NB4 (cell line): ENCODE measurements around the gene PTGES3L.
A peak's percentile ranks its signal among the peaks of the same experiment; 100 is the strongest.

Experiments used
- DNase-seq: peaks from one replicate; pipeline ENCODE4 v3.0.0; 2010; ENCODE audit warnings: low read depth
- H3K4me3 ChIP-seq: one replicate; pipeline ENCODE4 v1.5.1; 2011; ENCODE audit warnings: mild to moderate bottlenecking, low read depth, low read length, moderate library complexity
- MYC ChIP-seq: IDR thresholded peaks from 2 replicates; pipeline ENCODE4 v1.6.1; 2011; ENCODE audit warnings: low read depth, low read length
- POLR2A ChIP-seq: IDR thresholded peaks from 2 replicates; pipeline ENCODE4 v1.6.1; 2011; ENCODE audit warnings: mild to moderate bottlenecking; ENCODE audit not compliant: insufficient read length; ENCODE audit errors: extremely low read depth
- TF ChIP-seq, protein P1 (sequence below): IDR thresholded peaks from 2 replicates; pipeline ENCODE4 v1.6.1; 2011; ENCODE audit warnings: low read depth, low read length
- TF ChIP-seq, protein P2 (sequence below): IDR thresholded peaks from one replicate; pipeline ENCODE4 v1.5.1; 2012; ENCODE audit warnings: low read depth, low read length

Gene PTGES3L

GRCh38 chr17:43014649-43015542 lies 35.0 kb upstream of the PTGES3L start:
- no peak overlapping the region for H3K4me3 ChIP-seq
- TF ChIP-seq POLR2A (no peak), MYC (no peak)
- TF ChIP-seq, protein P1, sequence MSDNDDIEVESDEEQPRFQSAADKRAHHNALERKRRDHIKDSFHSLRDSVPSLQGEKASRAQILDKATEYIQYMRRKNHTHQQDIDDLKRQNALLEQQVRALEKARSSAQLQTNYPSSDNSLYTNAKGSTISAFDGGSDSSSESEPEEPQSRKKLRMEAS: no peak
- TF ChIP-seq, protein P2, sequence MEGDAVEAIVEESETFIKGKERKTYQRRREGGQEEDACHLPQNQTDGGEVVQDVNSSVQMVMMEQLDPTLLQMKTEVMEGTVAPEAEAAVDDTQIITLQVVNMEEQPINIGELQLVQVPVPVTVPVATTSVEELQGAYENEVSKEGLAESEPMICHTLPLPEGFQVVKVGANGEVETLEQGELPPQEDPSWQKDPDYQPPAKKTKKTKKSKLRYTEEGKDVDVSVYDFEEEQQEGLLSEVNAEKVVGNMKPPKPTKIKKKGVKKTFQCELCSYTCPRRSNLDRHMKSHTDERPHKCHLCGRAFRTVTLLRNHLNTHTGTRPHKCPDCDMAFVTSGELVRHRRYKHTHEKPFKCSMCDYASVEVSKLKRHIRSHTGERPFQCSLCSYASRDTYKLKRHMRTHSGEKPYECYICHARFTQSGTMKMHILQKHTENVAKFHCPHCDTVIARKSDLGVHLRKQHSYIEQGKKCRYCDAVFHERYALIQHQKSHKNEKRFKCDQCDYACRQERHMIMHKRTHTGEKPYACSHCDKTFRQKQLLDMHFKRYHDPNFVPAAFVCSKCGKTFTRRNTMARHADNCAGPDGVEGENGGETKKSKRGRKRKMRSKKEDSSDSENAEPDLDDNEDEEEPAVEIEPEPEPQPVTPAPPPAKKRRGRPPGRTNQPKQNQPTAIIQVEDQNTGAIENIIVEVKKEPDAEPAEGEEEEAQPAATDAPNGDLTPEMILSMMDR: no peak
- DNase-seq: no peak

DNA sequence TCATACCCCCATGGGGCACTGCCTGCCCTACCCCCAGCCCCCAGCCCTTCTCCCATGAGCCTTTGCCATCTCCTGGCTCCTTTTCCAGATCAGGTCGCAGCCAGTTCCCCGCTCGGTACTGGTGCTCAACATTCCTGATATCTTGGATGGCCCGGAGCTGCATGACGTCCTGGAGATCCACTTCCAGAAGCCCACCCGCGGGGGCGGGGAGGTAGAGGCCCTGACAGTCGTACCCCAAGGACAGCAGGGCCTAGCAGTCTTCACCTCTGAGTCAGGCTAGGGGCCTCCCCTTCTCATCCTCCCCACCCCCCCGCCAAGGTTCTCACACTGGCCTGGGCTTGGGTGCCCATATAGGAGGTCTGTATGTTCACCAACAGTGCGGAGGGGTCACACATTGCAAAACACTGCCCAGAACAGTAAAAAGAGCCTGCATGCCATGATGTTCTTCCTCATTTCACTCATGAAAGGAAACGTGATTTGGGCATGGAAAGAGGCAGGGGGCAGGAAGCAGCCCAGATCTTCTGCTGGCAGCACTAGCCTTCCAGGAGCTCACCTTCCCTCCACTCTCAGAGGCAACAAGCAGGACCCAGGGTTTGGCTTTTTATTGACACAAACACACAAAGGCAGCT lies 34.3 kb upstream of the PTGES3L start:
- TF ChIP-seq, protein P2: no peak
- TF ChIP-seq, protein P1: no peak
- TF ChIP-seq POLR2A: no peak
- TF ChIP-seq MYC: no peak
- DNase-seq: peak; percentile 84
- H3K4me3 ChIP-seq: no peak overlapping the region

DNA sequence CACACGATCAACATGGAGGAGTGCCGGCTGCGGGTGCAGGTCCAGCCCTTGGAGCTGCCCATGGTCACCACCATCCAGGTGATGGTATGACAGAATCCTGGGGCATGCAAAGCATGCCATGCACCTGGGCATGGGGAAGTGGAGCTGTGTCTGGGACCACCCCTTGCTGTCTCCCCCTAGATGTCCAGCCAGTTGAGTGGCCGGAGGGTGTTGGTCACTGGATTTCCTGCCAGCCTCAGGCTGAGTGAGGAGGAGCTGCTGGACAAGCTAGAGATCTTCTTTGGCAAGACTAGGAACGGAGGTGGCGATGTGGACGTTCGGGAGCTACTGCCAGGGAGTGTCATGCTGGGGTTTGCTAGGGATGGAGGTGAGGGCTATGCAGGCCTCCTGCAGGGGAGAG lies 33.4 kb upstream of the PTGES3L start:
- DNase-seq: no peak
- H3K4me3 ChIP-seq: no peak overlapping the region
- TF ChIP-seq, protein P2: no peak
- TF ChIP-seq MYC (no peak), POLR2A (no peak)
- TF ChIP-seq, protein P1: no peak

GRCh38 chr17:43011728-43012472 lies 32.0 kb upstream of the PTGES3L start:
- no peak for TF ChIP-seq POLR2A
- TF ChIP-seq, protein P1: no peak
- H3K4me3 ChIP-seq: no peak overlapping the region
- DNase-seq: no peak

- H3K4me3 ChIP-seq: no peak overlapping the region
- no peak for DNase-seq
- TF ChIP-seq MYC (no peak), POLR2A (no peak)
- TF ChIP-seq, protein P2: no peak
- TF ChIP-seq, protein P1: no peak
Observed at GRCh38 chr17:43010667-43011308, 30.9 kb upstream of the PTGES3L start.
